Glomerular endothelial cell (primary cell): ENCODE data around the gene RPS21. TPM values are rescaled to one million over a fixed set of nuclear protein-coding genes. Genes with fewer than 3 reads are reported as not detected.

Experiments used
- DNase-seq: peaks from one replicate; pipeline ENCODE4 v3.0.0-alpha.2; 2011; ENCODE audit warnings: low read depth, low spot score; ENCODE audit errors: extremely low read depth
- total RNA-seq: library from RNA; depleted of rRNA; stranded (reverse); fragments of >200 nt; gene quantifications from 2 replicates; pipeline ENCODE4 v1.2.3, GENCODE V29; 2015

The RPS21 gene
- total RNA-seq, 1 donor from 2014 or later = 1,159 TPM

GRCh38 chr20:62393830-62394229 lies 6.9 kb downstream of the RPS21 start:
- DNase-seq = no peak

- no peak for DNase-seq
Observed at GRCh38 chr20:62394248-62395245, 7.6 kb downstream of the RPS21 start.

GRCh38 chr20:62395311-62396242 lies 8.7 kb downstream of the RPS21 start:
- no peak for DNase-seq

GRCh38 chr20:62396367-62397239 lies 9.7 kb downstream of the RPS21 start:
- no peak for DNase-seq

- DNase-seq = no peak
Observed at GRCh38 chr20:62398120-62398821, 11.4 kb downstream of the RPS21 start.

- DNase-seq = no peak
Observed at GRCh38 chr20:62400021-62400420, 13.1 kb downstream of the RPS21 start.

GRCh38 chr20:62400541-62400940 lies 13.6 kb downstream of the RPS21 start:
- DNase-seq = no peak

- no peak for DNase-seq
Observed at GRCh38 chr20:62401331-62401779, 14.5 kb downstream of the RPS21 start.

GRCh38 chr20:62402456-62403150 lies 15.7 kb downstream of the RPS21 start:
- DNase-seq = no peak

GRCh38 chr20:62403331-62403730 lies 16.4 kb downstream of the RPS21 start:
- DNase-seq = no peak

GRCh38 chr20:62404112-62404665 lies 17.3 kb downstream of the RPS21 start:
- no peak for DNase-seq

GRCh38 chr20:62404761-62405107 lies 17.8 kb downstream of the RPS21 start:
- DNase-seq = no peak

GRCh38 chr20:62405108-62405980 lies 18.4 kb downstream of the RPS21 start:
- no peak for DNase-seq

GRCh38 chr20:62405981-62406513 lies 19.1 kb downstream of the RPS21 start:
- DNase-seq = no peak

GRCh38 chr20:62406635-62407176 lies 19.8 kb downstream of the RPS21 start:
- DNase-seq = no peak

- peak; percentile 14 for DNase-seq
Observed at GRCh38 chr20:62407221-62407992, 20.5 kb downstream of the RPS21 start, which contains the start of gene CABLES2. Gene CABLES2, minus strand, starts transcription at chr20:62407285. Its CDS starts 9 bp downstream, at chr20:62407276.
